NCI-H146 treated with DMSO at 0.1 percent for 48 hours (cell line): ENCODE results near the gene ATP2B1.

ENCODE experiments used
- DNase-seq: peaks from one replicate; lab custom pipeline; 2025; ENCODE audit not compliant: unreplicated experiment; lab: John Stamatoyannopoulos, UW

Gene ATP2B1

DNA sequence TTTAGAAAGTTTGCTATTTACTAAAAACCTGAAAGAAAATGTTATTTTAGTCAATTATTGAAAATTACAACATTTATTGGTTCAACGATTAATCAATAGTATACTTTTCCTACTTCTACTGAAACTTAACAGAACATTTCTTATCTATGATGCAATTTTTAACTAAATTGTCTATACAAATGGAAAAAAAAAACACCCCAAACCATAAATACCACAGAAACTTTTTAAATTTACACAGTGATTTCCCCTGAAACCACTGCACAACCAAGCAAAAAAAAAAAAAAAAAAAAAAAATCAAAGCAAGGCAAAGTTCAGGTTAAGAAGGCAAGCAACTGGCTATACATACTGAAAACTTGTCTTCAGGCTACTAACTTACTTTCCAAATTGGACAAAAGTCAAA is 110.9 kb downstream of the ATP2B1 start:
- DNase-seq, result no peak

DNA sequence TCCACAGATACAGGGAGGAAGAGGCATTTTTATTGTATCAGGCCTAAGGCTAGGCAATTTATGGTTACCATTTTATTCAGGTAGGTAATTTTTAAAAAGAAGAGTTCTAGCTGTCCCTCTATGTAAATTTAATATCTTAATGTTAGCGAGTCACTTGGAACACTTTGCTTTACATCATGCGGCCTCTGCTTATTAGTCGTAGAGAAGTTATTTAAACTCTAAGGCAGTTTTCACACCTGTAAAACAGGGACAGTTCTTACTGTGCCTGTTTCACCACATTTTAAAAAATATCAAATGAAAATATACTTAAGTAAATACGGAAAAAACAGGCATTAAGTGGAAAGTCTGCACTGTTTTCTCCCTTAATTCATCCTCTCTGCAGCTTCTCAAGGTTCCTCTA is 111.4 kb downstream of the ATP2B1 start:
- no peak for DNase-seq

DNA sequence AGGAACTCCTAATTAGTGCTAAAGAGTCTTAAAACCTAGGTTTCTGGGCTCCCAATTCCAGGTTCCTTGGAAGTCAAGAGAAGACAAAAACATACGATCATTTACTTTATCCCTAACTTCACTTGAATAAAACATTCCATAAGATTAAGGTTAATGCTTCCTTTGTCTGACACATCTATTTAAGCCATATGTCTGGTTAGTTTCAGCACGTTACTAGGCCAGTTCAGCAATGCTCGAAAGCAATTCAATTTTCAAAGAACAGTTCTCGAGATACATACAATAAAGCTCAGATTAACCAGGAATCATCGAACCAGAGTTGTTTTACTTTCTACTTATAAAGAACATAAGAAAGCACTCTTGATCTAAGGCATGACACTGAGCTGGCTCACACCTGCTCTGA is 114.8 kb downstream of the ATP2B1 start:
- no peak for DNase-seq

- DNase-seq, result no peak
Observed at GRCh38 chr12:89593233-89593632, 115.4 kb downstream of the ATP2B1 start.

- DNase-seq, result no peak
Observed at GRCh38 chr12:89589753-89590152, 118.9 kb downstream of the ATP2B1 start.

DNA sequence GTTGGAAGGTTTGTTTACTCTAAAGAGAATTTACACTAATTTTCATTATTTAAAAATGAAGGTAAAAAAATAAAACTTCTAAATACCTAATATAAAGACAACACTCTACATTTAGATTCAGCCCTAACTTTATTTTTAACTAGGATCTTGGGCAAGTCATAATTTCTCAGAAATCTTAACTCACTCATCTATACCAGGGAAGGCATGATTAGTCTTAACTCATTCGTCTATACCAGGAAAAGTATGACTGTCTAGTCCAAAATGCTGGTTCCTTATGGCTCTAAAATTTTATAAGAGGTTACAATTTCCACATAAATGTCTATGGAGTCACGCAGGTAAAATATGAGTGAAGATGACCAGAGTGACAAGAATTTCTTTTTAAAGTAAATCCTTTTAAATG is 130.1 kb downstream of the ATP2B1 start:
- no peak for DNase-seq

DNA sequence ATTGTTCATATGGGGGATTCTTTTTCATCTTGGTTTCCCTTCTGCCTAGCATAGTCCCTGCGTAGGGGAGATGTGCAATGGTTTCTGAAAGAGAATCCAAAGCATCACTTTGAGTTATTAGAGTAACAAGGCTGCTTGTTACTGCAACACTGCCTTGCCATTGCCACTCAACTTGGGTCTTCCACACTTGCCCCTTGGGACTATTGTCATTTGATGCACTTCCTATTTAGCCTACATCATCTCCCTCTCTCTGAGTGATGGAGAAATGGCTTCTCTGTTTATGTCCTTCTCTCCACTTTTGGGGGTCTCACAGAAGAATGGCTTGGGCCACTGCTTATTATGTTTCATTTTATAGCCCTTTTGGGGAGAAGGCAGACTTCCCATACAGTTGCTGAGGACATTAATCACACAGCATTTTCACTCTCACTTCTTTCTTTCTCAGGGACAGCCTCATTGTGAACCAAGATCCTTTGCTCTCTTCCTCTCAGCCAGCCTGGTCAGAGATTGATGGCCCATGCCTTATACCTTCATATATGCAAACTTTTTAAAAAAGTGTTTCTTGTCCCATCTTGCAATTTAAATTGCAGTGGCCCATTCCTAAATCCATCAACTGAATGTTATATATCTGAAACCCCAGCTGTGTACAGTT is 131.9 kb downstream of the ATP2B1 start:
- DNase-seq, result no peak

GRCh38 chr12:89575374-89575773 is 133.3 kb downstream of the ATP2B1 start:
- no peak for DNase-seq

GRCh38 chr12:89574736-89575208 is 133.9 kb downstream of the ATP2B1 start:
- no peak for DNase-seq

DNA sequence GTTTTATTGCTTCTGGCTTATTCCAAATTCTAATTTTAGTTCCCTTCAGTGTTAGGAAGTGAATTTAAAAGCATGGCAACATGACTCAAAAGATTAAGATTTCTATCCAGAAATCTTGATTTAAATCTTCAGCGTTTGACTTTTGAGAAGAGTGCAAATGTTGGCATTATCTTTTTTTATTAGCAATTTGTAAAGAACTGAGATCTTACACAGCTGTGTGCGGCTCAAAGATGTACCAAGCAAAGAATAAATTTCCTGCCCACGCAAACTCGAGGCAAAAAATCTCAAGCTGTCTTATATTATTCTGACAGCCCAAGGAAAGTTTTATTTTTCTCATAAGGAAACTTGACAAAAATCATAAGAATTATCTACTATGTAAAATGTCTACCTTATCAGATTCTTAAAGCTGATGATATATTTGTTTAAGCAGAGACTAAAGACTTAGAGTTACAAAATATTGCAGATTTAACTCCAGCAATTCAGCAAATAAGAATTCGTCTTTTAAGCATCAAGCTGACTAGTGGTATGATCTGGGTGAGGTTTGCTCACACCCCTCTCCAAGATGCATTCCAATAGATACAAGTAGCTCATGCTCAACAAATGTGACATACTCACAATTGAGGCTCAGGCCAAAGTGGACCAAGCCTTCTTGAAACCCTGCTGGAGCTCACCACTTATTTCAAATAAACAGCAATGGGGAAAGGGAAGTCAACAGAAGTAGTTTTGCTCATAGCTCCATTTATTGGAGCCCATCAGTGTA is 135.4 kb downstream of the ATP2B1 start:
- no peak for DNase-seq

DNA sequence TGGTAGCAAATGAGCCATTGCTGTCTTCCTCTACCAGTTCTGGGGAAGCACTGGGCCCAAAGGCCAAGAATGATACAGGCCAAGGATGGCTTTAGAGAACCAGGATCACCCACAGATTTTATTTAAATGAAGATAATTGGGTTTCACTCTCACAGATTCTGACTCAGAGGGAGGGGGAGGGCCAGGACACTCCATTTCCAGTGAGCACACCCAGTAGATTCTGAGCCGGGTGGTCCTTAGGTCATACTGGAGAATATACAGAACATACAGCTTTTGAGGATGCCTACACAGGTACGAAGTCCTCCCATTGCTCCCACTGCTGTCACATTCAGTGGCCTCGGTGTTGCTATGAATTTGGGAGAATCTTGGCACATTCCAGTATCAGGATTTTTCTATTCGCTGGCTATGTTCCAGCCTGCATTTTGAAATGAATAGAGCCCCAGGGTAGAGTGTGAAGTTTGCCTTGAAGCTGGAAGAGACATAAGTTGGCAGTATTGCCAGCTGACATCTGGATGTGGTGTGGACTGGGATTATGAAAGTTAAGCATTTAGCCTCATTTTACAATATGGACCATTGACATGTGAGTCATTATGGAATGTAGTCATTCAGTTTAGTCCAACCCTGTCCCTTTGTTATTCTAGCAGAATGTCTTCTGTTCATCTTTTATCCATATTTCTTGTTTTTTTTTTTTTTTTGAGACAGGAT is 137.0 kb downstream of the ATP2B1 start:
- no peak for DNase-seq

GRCh38 chr12:89568484-89568883 is 140.2 kb downstream of the ATP2B1 start:
- no peak for DNase-seq

DNA sequence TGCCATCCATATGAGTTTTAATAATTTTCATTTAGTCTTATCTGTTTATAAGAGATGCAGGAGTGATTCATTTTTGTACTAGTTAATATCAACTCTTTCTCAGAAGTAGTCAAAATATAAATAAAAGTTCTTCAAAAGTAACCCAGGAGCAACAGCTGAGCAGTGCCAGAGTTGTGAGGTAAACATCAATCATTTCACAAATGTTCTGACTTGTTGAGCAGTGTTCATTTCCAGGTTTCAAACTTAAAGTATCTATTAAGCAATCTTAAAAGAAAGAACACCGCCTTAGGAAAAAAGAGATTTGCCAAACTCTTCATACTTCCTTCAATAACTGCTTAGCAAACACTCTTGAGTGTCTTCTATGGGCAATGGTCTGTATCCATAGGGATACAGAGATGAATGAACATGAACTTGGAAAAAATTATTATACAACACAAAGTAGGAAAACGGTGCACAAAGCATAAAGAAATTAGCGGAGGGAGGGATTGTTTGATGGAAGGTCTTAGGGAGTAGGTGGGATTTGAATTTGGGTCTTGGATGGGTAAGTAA is 140.9 kb downstream of the ATP2B1 start:
- DNase-seq, result no peak

DNA sequence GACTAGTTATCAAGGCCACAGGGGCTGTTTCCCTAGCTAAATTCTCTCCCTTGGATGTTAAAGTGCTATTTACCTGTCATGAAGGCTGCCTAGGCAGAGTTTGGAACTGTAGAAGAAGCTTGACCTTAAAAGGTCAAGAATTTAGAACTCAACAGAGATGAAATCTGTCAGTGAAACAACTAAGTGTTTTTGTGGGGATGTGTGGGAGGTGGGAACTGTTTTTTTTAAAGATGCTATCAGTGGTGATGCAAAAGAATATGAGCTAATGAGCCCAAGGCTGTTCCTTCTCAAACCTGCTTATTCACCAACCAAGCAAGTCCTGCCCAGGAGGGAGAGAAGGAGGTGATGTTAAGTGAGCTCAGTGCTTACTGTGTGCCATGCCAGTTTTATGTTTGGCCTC is 142.0 kb downstream of the ATP2B1 start:
- no peak for DNase-seq

- no peak for DNase-seq
Observed at GRCh38 chr12:89565002-89565401, 143.6 kb downstream of the ATP2B1 start.

- DNase-seq, result no peak
Observed at GRCh38 chr12:89559753-89560152, 148.9 kb downstream of the ATP2B1 start.

DNA sequence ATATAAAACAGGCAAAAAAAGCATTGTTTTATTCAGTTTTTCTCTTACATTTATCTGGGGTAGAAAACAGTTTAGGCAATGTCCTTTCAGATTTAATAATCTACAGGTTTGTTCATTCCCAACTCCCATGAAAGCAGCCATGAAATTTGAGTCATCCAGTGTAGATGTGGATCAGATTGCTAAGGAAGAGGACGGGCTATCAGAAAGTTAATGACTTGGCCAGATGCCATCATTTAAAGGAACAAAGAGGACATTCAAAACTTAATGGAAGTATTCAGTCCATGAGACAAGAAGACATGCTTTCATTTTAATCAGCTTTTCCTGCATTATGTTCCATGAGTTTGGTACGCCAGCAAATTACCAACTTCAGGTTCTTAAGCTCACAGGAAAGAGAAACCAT is 151.7 kb downstream of the ATP2B1 start:
- no peak for DNase-seq

GRCh38 chr12:89552376-89552775 is 156.3 kb downstream of the ATP2B1 start:
- no peak for DNase-seq

GRCh38 chr12:89551747-89552146 is 156.9 kb downstream of the ATP2B1 start:
- no peak for DNase-seq

GRCh38 chr12:89547101-89547500 is 161.5 kb downstream of the ATP2B1 start:
- DNase-seq, result no peak

DNA sequence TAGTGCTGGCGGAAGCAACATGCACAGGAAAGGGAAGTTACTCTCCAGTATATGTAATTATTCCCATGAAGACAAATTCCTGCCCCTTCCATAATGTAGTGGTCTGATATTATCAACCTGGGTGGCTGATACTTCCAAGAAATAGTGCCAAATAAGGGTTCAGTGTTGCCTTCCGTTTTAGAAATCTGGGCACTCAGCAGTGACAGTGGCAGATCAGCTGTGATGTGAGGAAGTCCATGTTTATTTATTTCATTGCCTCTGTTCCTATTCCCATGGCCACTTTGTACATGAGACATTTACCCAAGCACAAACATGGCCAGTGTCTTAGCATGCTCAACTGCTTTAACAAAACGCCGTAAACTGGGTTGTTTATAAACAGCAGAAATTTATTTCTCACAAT is 162.5 kb downstream of the ATP2B1 start:
- DNase-seq, result no peak

DNA sequence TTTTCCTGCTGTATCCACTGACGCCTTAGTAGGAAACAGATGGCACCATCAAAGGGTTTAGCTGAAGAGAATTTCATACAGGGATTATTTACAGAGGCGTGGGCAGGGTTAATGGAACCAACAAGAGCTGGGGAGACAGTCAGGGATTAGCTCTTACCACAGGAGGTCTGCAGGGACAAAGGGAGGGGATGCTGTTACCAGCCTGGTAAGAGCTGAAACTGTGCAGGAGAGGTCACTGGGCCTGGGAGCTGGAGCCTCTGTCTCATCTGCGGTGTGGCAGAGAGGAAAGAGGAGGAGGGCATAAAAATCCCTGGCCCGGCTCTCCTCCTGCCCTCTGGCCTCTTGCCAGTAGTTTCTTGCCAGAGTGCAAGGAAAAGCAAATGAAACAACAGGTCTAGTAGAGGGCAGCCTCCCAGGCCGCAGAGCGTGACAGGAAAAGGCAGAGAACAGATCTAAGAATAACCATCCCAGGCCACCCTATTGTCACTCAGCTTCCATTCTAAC is 163.9 kb downstream of the ATP2B1 start:
- peak; percentile 15 for DNase-seq
